Activated CD4-positive, alpha-beta T cell treated with anti-CD3 and anti-CD28 coated beads, Interleukin-2, amount 10 ng/mL, durations not matched to agents 7 days and 5 days (primary cell): ENCODE measurements around the gene PSME2. TPM values are rescaled to one million over a fixed set of nuclear protein-coding genes. Genes with fewer than 3 reads are reported as not detected.

Experiments used
- CTCF ChIA-PET: fragments of 350-600 bp; sonication (Branson Sonifier 250); formaldehyde crosslinking; loops from one replicate; lab custom pipeline; 2021; ENCODE audit warnings: antibody characterized with exemption; lab: Charles Lee
- POLR2A ChIA-PET: fragments of 350-600 bp; sonication (Branson Sonifier 250); formaldehyde crosslinking; loops from one replicate; lab custom pipeline; 2021; ENCODE audit warnings: antibody characterized with exemption; lab: Charles Lee
- DNase-seq: peaks from one replicate; pipeline ENCODE4 v3.0.0-alpha.2; 2020
- H3K27ac Mint-ChIP-seq: one replicate; pipeline ENCODE4 v1.8.0; 2021; ENCODE audit warnings: mild to moderate bottlenecking, moderate library complexity, mixed read lengths
- H3K27me3 Mint-ChIP-seq: one replicate; pipeline ENCODE4 v1.8.0; 2021; ENCODE audit warnings: mixed read lengths
- H3K36me3 Mint-ChIP-seq: one replicate; pipeline ENCODE4 v1.8.0; 2021; ENCODE audit warnings: low read depth, mixed read lengths
- H3K4me1 Mint-ChIP-seq: one replicate; pipeline ENCODE4 v1.8.0; 2021; ENCODE audit warnings: mixed read lengths
- H3K4me3 Mint-ChIP-seq: one replicate; pipeline ENCODE4 v1.8.0; 2021; ENCODE audit warnings: mild to moderate bottlenecking, moderate library complexity, mixed read lengths
- H3K9me3 Mint-ChIP-seq: one replicate; pipeline ENCODE4 v1.8.0; 2021; ENCODE audit warnings: mixed read lengths
- total RNA-seq, 2 experiments: library from RNA; stranded (reverse); gene quantifications; one replicate each; pipeline ENCODE4 v1.2.3, GENCODE V29; 2021

PSME2 gene
- total RNA-seq, 2 experiments from 2014 or later = 644 to 698 TPM

GRCh38 chr14:24100982-24101494 is 45.4 kb downstream of the PSME2 start:
- no peaks in the 10 kb centered on the region for H3K9me3 Mint-ChIP-seq
- H3K27ac Mint-ChIP-seq = no peak overlapping the region
- peaks cover 11% of the 10 kb centered on the region for H3K4me1 Mint-ChIP-seq
- no peak overlapping the region for H3K4me3 Mint-ChIP-seq
- CTCF ChIA-PET = interaction anchor here (0.9 to 1.4 kb wide), 2 partner anchors 8 to 10 kb away, joined by 3 read pairs; no protein-coding TSS in a partner anchor
- peaks cover 58% of the 10 kb centered on the region for H3K36me3 Mint-ChIP-seq
- H3K27me3 Mint-ChIP-seq = no peaks in the 10 kb centered on the region
- POLR2A ChIA-PET = no interaction called here
- DNase-seq = no peak

GRCh38 chr14:24100197-24100981 is 46.0 kb downstream of the PSME2 start:
- Mint-ChIP-seq H3K4me3 (no peak overlapping the region), H3K27me3 (no peaks in the 10 kb centered on the region), H3K36me3 (peaks cover 60% of the 10 kb centered on the region), H3K9me3 (no peaks in the 10 kb centered on the region), H3K4me1 (peaks cover 13% of the 10 kb centered on the region), H3K27ac (peak overlapping the region; percentile 29)
- ChIA-PET CTCF (interaction anchor here (0.9 to 1.4 kb wide), 2 partner anchors 8 to 10 kb away, joined by 3 read pairs; no protein-coding TSS in a partner anchor), POLR2A (no interaction called here)
- no peak for DNase-seq

GRCh38 chr14:24098927-24099813 is 47.2 kb downstream of the PSME2 start:
- Mint-ChIP-seq H3K4me1 (peaks cover 15% of the 10 kb centered on the region), H3K27ac (no peak overlapping the region), H3K36me3 (peaks cover 59% of the 10 kb centered on the region), H3K4me3 (no peak overlapping the region), H3K9me3 (no peaks in the 10 kb centered on the region), H3K27me3 (no peaks in the 10 kb centered on the region)
- ChIA-PET CTCF (interaction anchor here (0.7 to 9.6 kb wide), 2 partner anchors 7 to 18 kb away, joined by 3 to 138 read pairs; no protein-coding TSS in a partner anchor), POLR2A (no interaction called here)
- DNase-seq = no peak

GRCh38 chr14:24098229-24098926 is 48.0 kb downstream of the PSME2 start:
- H3K4me1 Mint-ChIP-seq = peaks cover 20% of the 10 kb centered on the region
- no peak overlapping the region for H3K27ac Mint-ChIP-seq
- ChIA-PET POLR2A (no interaction called here), CTCF (interaction anchor here (0.6 to 9.6 kb wide), 5 partner anchors 8 to 267 kb away, joined by 3 to 138 read pairs (median 3); partner anchors contain the start of genes DCAF11 and NRL)
- H3K36me3 Mint-ChIP-seq = peaks cover 51% of the 10 kb centered on the region
- DNase-seq = no peak
- H3K27me3 Mint-ChIP-seq = no peaks in the 10 kb centered on the region
- H3K4me3 Mint-ChIP-seq = no peak overlapping the region
- no peaks in the 10 kb centered on the region for H3K9me3 Mint-ChIP-seq

GRCh38 chr14:24096545-24097181 is 49.7 kb downstream of the PSME2 start:
- H3K4me3 Mint-ChIP-seq = peak overlapping the region; percentile 55
- H3K4me1 Mint-ChIP-seq = peaks cover 31% of the 10 kb centered on the region
- CTCF ChIA-PET = interaction anchor here (1.3 to 9.6 kb wide), 2 partner anchors 10 to 18 kb away, joined by 7 to 138 read pairs; partner anchors contain the start of genes DCAF11 and NRL
- H3K9me3 Mint-ChIP-seq = no peaks in the 10 kb centered on the region
- no peak for DNase-seq
- H3K27me3 Mint-ChIP-seq = no peaks in the 10 kb centered on the region
- H3K36me3 Mint-ChIP-seq = peaks cover 44% of the 10 kb centered on the region
- H3K27ac Mint-ChIP-seq = peak overlapping the region; percentile 73
- POLR2A ChIA-PET = no interaction called here

GRCh38 chr14:24095271-24096068 is 50.9 kb downstream of the PSME2 start:
- CTCF ChIA-PET = interaction anchor here (1.3 to 9.6 kb wide), 5 partner anchors 11 to 147 kb away, joined by 6 to 138 read pairs (median 7); partner anchors contain the start of genes DCAF11, IRF9 and TINF2
- no peaks in the 10 kb centered on the region for H3K9me3 Mint-ChIP-seq

GRCh38 chr14:24094841-24095270 is 51.6 kb downstream of the PSME2 start:
- H3K27ac Mint-ChIP-seq = peak overlapping the region; percentile 98
- H3K9me3 Mint-ChIP-seq = no peaks in the 10 kb centered on the region
- no peak for DNase-seq
- peak overlapping the region; percentile 100 for H3K4me3 Mint-ChIP-seq
- CTCF ChIA-PET = interaction anchor here (1.3 to 9.6 kb wide), 6 partner anchors 12 to 147 kb away, joined by 3 to 138 read pairs (median 7); partner anchors contain the start of genes DCAF11, IRF9 and TINF2
- no peaks in the 10 kb centered on the region for H3K27me3 Mint-ChIP-seq
- H3K36me3 Mint-ChIP-seq = peaks cover 33% of the 10 kb centered on the region
- peaks cover 35% of the 10 kb centered on the region for H3K4me1 Mint-ChIP-seq
- POLR2A ChIA-PET = interaction anchor here (0.5 to 2.7 kb wide), 5 partner anchors 10 to 92 kb away, joined by 3 to 13 read pairs (median 4); no protein-coding TSS in a partner anchor

More at GRCh38 chr14:24095271-24096068, 50.9 kb downstream of the PSME2 start:
- Mint-ChIP-seq H3K27me3 (no peaks in the 10 kb centered on the region), H3K4me3 (peak overlapping the region; percentile 100), H3K4me1 (peaks cover 34% of the 10 kb centered on the region), H3K36me3 (peaks cover 38% of the 10 kb centered on the region), H3K27ac (peak overlapping the region; percentile 98)
- POLR2A ChIA-PET = interaction anchor here (0.5 to 2.7 kb wide), 4 partner anchors 13 to 91 kb away, joined by 3 to 13 read pairs (median 4); no protein-coding TSS in a partner anchor
- peak; percentile 54 for DNase-seq

- ChIA-PET POLR2A (interaction anchor here (0.7 to 2.7 kb wide), 3 partner anchors 11 to 20 kb away, joined by 8 to 13 read pairs (median 9); partner anchors contain the start of genes DCAF11 and NRL), CTCF (interaction anchor here (1.3 to 9.6 kb wide), 6 partner anchors 12 to 148 kb away, joined by 3 to 138 read pairs (median 7); partner anchors contain the start of genes DCAF11, IRF9 and TINF2)
- Mint-ChIP-seq H3K4me1 (peaks cover 35% of the 10 kb centered on the region), H3K4me3 (peak within 1 kb of the TSS; percentile 100), H3K9me3 (no peaks in the 10 kb centered on the region), H3K27ac (peak within 1 kb of the TSS; percentile 98), H3K36me3 (peaks cover 28% of the 10 kb centered on the region), H3K27me3 (no peaks in the 10 kb centered on the region)
- peak; percentile 79 for DNase-seq
Measured at GRCh38 chr14:24093901-24094840, 52.2 kb downstream of the PSME2 start, which contains the start of gene PCK2. TSS of gene PCK2 (plus strand) at chr14:24094311. CDS start at chr14:24094406, 95 bp downstream.
